IPS DF 6.9 (cell line): ENCODE results near the gene CLCN1.

ENCODE experiments used
- DNase-seq: peaks from one replicate; pipeline ENCODE4 v3.0.0-alpha.2; 2013; ENCODE audit warnings: low read depth, low spot score
- H3K27ac ChIP-seq: one replicate; pipeline ENCODE4 v1.5.1; 2013; ENCODE audit warnings: low read length, control low read depth
- H3K27me3 ChIP-seq: 2 replicates; pipeline ENCODE4 v1.6.1; 2013; ENCODE audit warnings: mild to moderate bottlenecking, low read length; ENCODE audit not compliant: control insufficient read depth, insufficient read depth
- H3K36me3 ChIP-seq: 2 replicates; pipeline ENCODE4 v1.6.1; 2013; ENCODE audit warnings: low read length; ENCODE audit not compliant: control insufficient read depth, insufficient read depth
- H3K4me1 ChIP-seq: 2 replicates; pipeline ENCODE4 v1.6.1; 2013; ENCODE audit warnings: low read length; ENCODE audit not compliant: control insufficient read depth, insufficient read depth
- H3K4me3 ChIP-seq: 2 replicates; pipeline ENCODE4 v1.5.1; 2013; ENCODE audit warnings: mild to moderate bottlenecking, low read length
- H3K9me3 ChIP-seq: 2 replicates; pipeline ENCODE4 v1.6.1; 2013; ENCODE audit warnings: low read length, inconsistent platforms; ENCODE audit not compliant: control insufficient read depth, insufficient read depth
- WGBS: extraction: QIAGEN DNeasy Blood & Tissue Kit; methylation state at CpG from one replicate; pipeline ENCODE4 v1.1.7; 2013; ENCODE audit warnings: mixed read lengths, missing lambda C conversion rate; ENCODE audit not compliant: insufficient read length, insufficient coverage; 5-methylcytosine and 5-hydroxymethylcytosine counted together

CLCN1 gene

GRCh38 chr7:143290293-143290692, 25.6 kb upstream of the CLCN1 start:
- peaks cover 2% of the 10 kb centered on the region; the same call in 1 of the 2 replicates for H3K4me1 ChIP-seq
- H3K27me3 ChIP-seq = peaks cover 6% of the 10 kb centered on the region; the same call in 1 of the 2 replicates
- no peaks in the 10 kb centered on the region for H3K9me3 ChIP-seq
- DNase-seq = no peak
- no peak overlapping the region for H3K4me3 ChIP-seq
- H3K36me3 ChIP-seq = peaks cover 19% of the 10 kb centered on the region; the same call in 1 of the 2 replicates
- no CpG with 5 or more reads among the region's 4 CpGs for WGBS
- H3K27ac ChIP-seq = no peak overlapping the region

- H3K27ac ChIP-seq = no peak overlapping the region
- no peaks in the 10 kb centered on the region for H3K9me3 ChIP-seq
- H3K27me3 ChIP-seq = 0 out of 2 replicates have a peak, but pooled peaks cover 1% of the 10 kb centered on the region
- peaks cover 23% of the 10 kb centered on the region; the same call in 1 of the 2 replicates for H3K36me3 ChIP-seq
- no peaks in the 10 kb centered on the region for H3K4me1 ChIP-seq
- H3K4me3 ChIP-seq = no peak overlapping the region
- WGBS = no CpG with 5 or more reads among the region's 5 CpGs
- no peak for DNase-seq
These were observed 23.0 kb upstream of the CLCN1 start for GRCh38 chr7:143292876-143293275.

GRCh38 chr7:143295870-143296269, 20.0 kb upstream of the CLCN1 start:
- H3K36me3 ChIP-seq = peaks cover 38% of the 10 kb centered on the region
- no peak for DNase-seq
- no peaks in the 10 kb centered on the region for H3K9me3 ChIP-seq
- no peak overlapping the region for H3K4me3 ChIP-seq
- H3K4me1 ChIP-seq = no peaks in the 10 kb centered on the region; the same call in 1 of the 2 replicates
- H3K27me3 ChIP-seq = 0 out of 2 replicates have a peak, but pooled peaks cover 1% of the 10 kb centered on the region
- no peak overlapping the region for H3K27ac ChIP-seq

- peaks cover 44% of the 10 kb centered on the region for H3K36me3 ChIP-seq
- WGBS = no CpG with 5 or more reads among the region's 2 CpGs
- no peak overlapping the region for H3K27ac ChIP-seq
- no peaks in the 10 kb centered on the region; the same call in 1 of the 2 replicates for H3K4me1 ChIP-seq
- H3K4me3 ChIP-seq = no peak overlapping the region
- no peaks in the 10 kb centered on the region for H3K9me3 ChIP-seq
- H3K27me3 ChIP-seq = 0 out of 2 replicates have a peak, but pooled peaks cover 1% of the 10 kb centered on the region
- no peak for DNase-seq
These were observed 19.2 kb upstream of the CLCN1 start for GRCh38 chr7:143296686-143297085.

GRCh38 chr7:143299346-143299745, 16.6 kb upstream of the CLCN1 start:
- Histone ChIP-seq H3K9me3 (no peaks in the 10 kb centered on the region), H3K4me3 (no peak overlapping the region), H3K36me3 (peaks cover 41% of the 10 kb centered on the region), H3K27me3 (0 out of 2 replicates have a peak, but pooled peaks cover 1% of the 10 kb centered on the region), H3K4me1 (no peaks in the 10 kb centered on the region; the same call in 1 of the 2 replicates), H3K27ac (no peak overlapping the region)
- no peak for DNase-seq
- WGBS = no CpG with 5 or more reads among the region's 2 CpGs

- H3K27ac ChIP-seq = no peak overlapping the region
- H3K4me3 ChIP-seq = no peak overlapping the region
- WGBS = no CpG with 5 or more reads among the region's 8 CpGs
- H3K4me1 ChIP-seq = no peaks in the 10 kb centered on the region; the same call in 1 of the 2 replicates
- H3K36me3 ChIP-seq = peaks cover 41% of the 10 kb centered on the region
- DNase-seq = no peak
- 0 out of 2 replicates have a peak, but pooled peaks cover 1% of the 10 kb centered on the region for H3K27me3 ChIP-seq
- H3K9me3 ChIP-seq = no peaks in the 10 kb centered on the region
These were observed 16.1 kb upstream of the CLCN1 start for GRCh38 chr7:143299840-143300239.

GRCh38 chr7:143300959-143301935, 14.7 kb upstream of the CLCN1 start:
- Histone ChIP-seq H3K36me3 (peaks cover 40% of the 10 kb centered on the region), H3K9me3 (no peaks in the 10 kb centered on the region), H3K27ac (no peak overlapping the region), H3K4me1 (no peaks in the 10 kb centered on the region; the same call in 1 of the 2 replicates), H3K27me3 (no peaks in the 10 kb centered on the region), H3K4me3 (no peak overlapping the region)
- WGBS = no CpG with 5 or more reads among the region's 8 CpGs
- no peak for DNase-seq

GRCh38 chr7:143303733-143304132, 12.2 kb upstream of the CLCN1 start:
- no peak overlapping the region for H3K4me3 ChIP-seq
- H3K27me3 ChIP-seq = no peaks in the 10 kb centered on the region
- H3K9me3 ChIP-seq = no peaks in the 10 kb centered on the region
- no CpG with 5 or more reads among the region's 10 CpGs for WGBS
- peaks cover 38% of the 10 kb centered on the region for H3K36me3 ChIP-seq
- no peak overlapping the region for H3K27ac ChIP-seq
- H3K4me1 ChIP-seq = no peaks in the 10 kb centered on the region; the same call in 1 of the 2 replicates
- no peak for DNase-seq

- H3K27ac ChIP-seq = no peak overlapping the region
- no peaks in the 10 kb centered on the region for H3K9me3 ChIP-seq
- no peaks in the 10 kb centered on the region for H3K27me3 ChIP-seq
- no peak overlapping the region for H3K4me3 ChIP-seq
- H3K36me3 ChIP-seq = peaks cover 37% of the 10 kb centered on the region
- DNase-seq = no peak
- no peaks in the 10 kb centered on the region; the same call in 1 of the 2 replicates for H3K4me1 ChIP-seq
- WGBS = no CpG with 5 or more reads among the region's 6 CpGs
These were observed 11.0 kb upstream of the CLCN1 start for GRCh38 chr7:143304938-143305337.

GRCh38 chr7:143305423-143306070, 10.4 kb upstream of the CLCN1 start:
- Histone ChIP-seq H3K36me3 (peaks cover 31% of the 10 kb centered on the region), H3K27me3 (no peaks in the 10 kb centered on the region), H3K9me3 (no peaks in the 10 kb centered on the region), H3K4me1 (no peaks in the 10 kb centered on the region), H3K4me3 (no peak overlapping the region), H3K27ac (no peak overlapping the region)
- WGBS = 100% methylated on average over 1 of the region's 10 CpGs
- no peak for DNase-seq
